Brain microvascular endothelial cell (primary cell): ENCODE results near the gene HTR2A.

Experiments used
- DNase-seq: peaks from one replicate; pipeline ENCODE4 v3.0.0-alpha.2; 2020
- H3K27ac ChIP-seq: fragments of 250-450 bp; sonication (Bioruptor Pico); 2 replicates; pipeline ENCODE4 v1.5.1; 2020; ENCODE audit warnings: mild to moderate bottlenecking, moderate library complexity
- H3K27me3 ChIP-seq: fragments of 250-450 bp; sonication (Bioruptor Pico); replicated peaks from 2 replicates; pipeline ENCODE4 v1.5.1; 2020; ENCODE audit warnings: mild to moderate bottlenecking
- H3K36me3 ChIP-seq: fragments of 250-450 bp; sonication (Bioruptor Pico); replicated peaks from 2 replicates; pipeline ENCODE4 v1.5.1; 2020; ENCODE audit warnings: mild to moderate bottlenecking
- H3K4me3 ChIP-seq: 2 replicates; pipeline ENCODE4 v1.5.1; 2011; ENCODE audit warnings: low read depth, mild to moderate bottlenecking, control low read depth, low read length, moderate library complexity
- CTCF ChIP-seq: IDR thresholded peaks from 2 replicates; pipeline ENCODE4 v1.5.1; 2011; ENCODE audit warnings: low read depth, mild to moderate bottlenecking, moderate library complexity, low read length, control low read depth, inconsistent platforms; ENCODE audit errors: missing control alignments
- in situ Hi-C: cut with HindIII; loops from 2 replicates; pipeline ENCODE4 v1.10.0; 2017; ENCODE audit warnings: low sequenced_read_pairs, low pct_ligation_motif_present

Gene HTR2A

GRCh38 chr13:46893221-46893740, 3.6 kb downstream of the HTR2A start:
- H3K27me3 ChIP-seq, result no peaks in the 10 kb centered on the region
- no peak for DNase-seq
- no peaks in the 10 kb centered on the region for H3K36me3 ChIP-seq
- TF ChIP-seq CTCF, result no peak
- in situ Hi-C loops, result no loop called here
- H3K4me3 ChIP-seq, result no peak overlapping the region
- H3K27ac ChIP-seq, result no peak overlapping the region

- Histone ChIP-seq H3K36me3 (no peaks in the 10 kb centered on the region), H3K4me3 (no peak overlapping the region), H3K27me3 (no peaks in the 10 kb centered on the region), H3K27ac (no peak overlapping the region)
- in situ Hi-C loops, result no loop called here
- TF ChIP-seq CTCF, result no peak
- peak; percentile 38 for DNase-seq
Observed at GRCh38 chr13:46885018-46885417, 11.8 kb downstream of the HTR2A start.

GRCh38 chr13:46884531-46884930, 12.3 kb downstream of the HTR2A start:
- Histone ChIP-seq H3K27me3 (no peaks in the 10 kb centered on the region), H3K36me3 (no peaks in the 10 kb centered on the region), H3K4me3 (no peak overlapping the region), H3K27ac (no peak overlapping the region)
- no peak for DNase-seq
- in situ Hi-C loops, result no loop called here
- TF ChIP-seq CTCF, result no peak

GRCh38 chr13:46881621-46882020, 15.2 kb downstream of the HTR2A start:
- Histone ChIP-seq H3K36me3 (no peaks in the 10 kb centered on the region), H3K27ac (no peak overlapping the region), H3K4me3 (no peak overlapping the region), H3K27me3 (no peaks in the 10 kb centered on the region)
- no peak for DNase-seq
- TF ChIP-seq CTCF, result no peak
- in situ Hi-C loops, result no loop called here

DNA sequence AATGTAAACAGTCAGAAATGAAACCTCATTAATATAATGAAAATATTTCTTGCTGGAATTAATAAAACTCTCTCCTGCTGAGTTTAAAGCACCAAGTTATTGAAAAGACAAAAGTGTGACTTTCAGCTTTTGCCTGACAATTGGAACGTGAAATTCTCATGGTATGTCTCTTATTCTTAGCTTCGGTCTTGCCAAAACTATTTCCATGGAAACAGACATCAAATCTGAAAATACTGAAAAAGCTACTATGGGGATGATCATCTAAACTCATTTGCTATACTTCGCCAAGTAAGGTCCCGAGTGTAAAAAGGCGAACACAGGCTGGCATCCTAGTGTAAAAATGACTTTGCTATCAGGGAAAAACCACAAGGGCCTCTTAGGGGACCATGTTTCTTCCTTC, 22.8 kb downstream of the HTR2A start:
- H3K36me3 ChIP-seq, result no peaks in the 10 kb centered on the region

More for the DNA sequence above, 22.8 kb downstream of the HTR2A start:
- H3K27ac ChIP-seq, result no peak overlapping the region
- TF ChIP-seq CTCF, result no peak
- H3K27me3 ChIP-seq, result no peaks in the 10 kb centered on the region
- no peak for DNase-seq
- in situ Hi-C loops, result no loop called here
- no peak overlapping the region for H3K4me3 ChIP-seq
